ENCODE measurements around the gene LEAP2.
A peak's percentile ranks its signal among the peaks of the same experiment; 100 is the strongest.

LEAP2 gene

GRCh38 chr5:132883261-132883834, 9.9 kb downstream of the LEAP2 start:
- peak; percentile 76 to 89 (median 84) for DNase-seq

- DNase-seq, result no peak
Observed at GRCh38 chr5:132884548-132884947, 11.1 kb downstream of the LEAP2 start.

- DNase-seq, result no peak
Observed at GRCh38 chr5:132886064-132886823, 12.8 kb downstream of the LEAP2 start.

GRCh38 chr5:132887283-132887682, 13.8 kb downstream of the LEAP2 start:
- peak in 3 of 4 experiments; percentile 27 to 54 (median 51) for DNase-seq

- no peak for DNase-seq
Observed at GRCh38 chr5:132889501-132889900, 16.0 kb downstream of the LEAP2 start.

- DNase-seq, result no peak
Observed at GRCh38 chr5:132890817-132891216, 17.3 kb downstream of the LEAP2 start.

GRCh38 chr5:132895719-132896305, 22.3 kb downstream of the LEAP2 start:
- no peak for DNase-seq

- no peak for DNase-seq
Observed at GRCh38 chr5:132896685-132897084, 23.2 kb downstream of the LEAP2 start.

- no peak for DNase-seq
Observed at GRCh38 chr5:132898094-132898493, 24.6 kb downstream of the LEAP2 start.

- DNase-seq, result no peak
Observed at GRCh38 chr5:132901036-132901435, 27.6 kb downstream of the LEAP2 start.

- DNase-seq, result no peak
Observed at GRCh38 chr5:132901730-132902129, 28.3 kb downstream of the LEAP2 start.

GRCh38 chr5:132905938-132906337, 32.5 kb downstream of the LEAP2 start:
- peak; percentile 40 to 75 (median 54) for DNase-seq

- DNase-seq, result no peak
Observed at GRCh38 chr5:132907161-132907560, 33.7 kb downstream of the LEAP2 start.

GRCh38 chr5:132909702-132910101, 36.2 kb downstream of the LEAP2 start:
- no peak for DNase-seq

- peak; percentile 39 to 64 (median 58) for DNase-seq
Observed at GRCh38 chr5:132915681-132916080, 42.2 kb downstream of the LEAP2 start.

GRCh38 chr5:132916086-132916485, 42.6 kb downstream of the LEAP2 start:
- DNase-seq, result no peak
